GM12801 (cell line): ENCODE measurements around the gene SORL1.

Experiments used
- TF ChIP-seq, protein P1 (sequence below): IDR thresholded peaks from one replicate; pipeline ENCODE4 v1.5.1; 2011; ENCODE audit warnings: control low read depth; ENCODE audit not compliant: insufficient read length; ENCODE audit errors: extremely low read depth

SORL1 gene

DNA sequence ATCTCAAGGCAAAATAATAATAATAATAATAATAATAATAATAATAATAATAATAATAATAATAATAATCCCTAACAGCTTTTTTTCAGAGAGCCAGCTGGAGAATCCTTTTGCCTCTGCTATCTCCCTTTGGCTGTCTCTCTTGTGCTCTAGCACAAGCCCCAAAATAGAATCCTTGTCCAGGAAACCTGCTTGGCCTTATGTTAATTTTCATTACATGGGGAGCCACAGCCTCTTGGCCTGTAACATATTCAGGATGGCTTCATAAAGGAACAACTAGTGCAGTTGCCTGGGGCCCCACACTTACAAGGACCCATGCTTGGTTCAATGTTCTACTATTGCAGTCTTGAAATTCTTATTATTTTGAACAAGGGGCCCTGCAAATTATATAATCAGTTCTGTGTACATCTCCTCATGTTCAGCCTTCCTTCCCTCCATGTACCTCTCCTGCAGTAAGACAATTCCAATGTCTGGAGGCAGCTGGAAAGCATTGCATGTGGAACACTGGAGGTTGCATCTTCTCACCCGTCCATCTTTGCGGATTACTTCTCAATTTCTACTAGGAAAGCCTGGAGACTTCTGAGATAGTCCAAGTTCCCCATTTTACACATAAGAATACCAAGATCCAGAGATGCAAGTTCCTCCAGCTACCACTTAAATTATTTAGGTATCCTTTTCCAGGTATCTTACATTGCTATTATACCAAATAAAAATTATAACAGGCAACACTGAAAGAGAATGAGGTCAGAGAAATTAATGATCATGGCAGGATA, 37.8 kb upstream of the SORL1 start:
- TF ChIP-seq, protein P1, sequence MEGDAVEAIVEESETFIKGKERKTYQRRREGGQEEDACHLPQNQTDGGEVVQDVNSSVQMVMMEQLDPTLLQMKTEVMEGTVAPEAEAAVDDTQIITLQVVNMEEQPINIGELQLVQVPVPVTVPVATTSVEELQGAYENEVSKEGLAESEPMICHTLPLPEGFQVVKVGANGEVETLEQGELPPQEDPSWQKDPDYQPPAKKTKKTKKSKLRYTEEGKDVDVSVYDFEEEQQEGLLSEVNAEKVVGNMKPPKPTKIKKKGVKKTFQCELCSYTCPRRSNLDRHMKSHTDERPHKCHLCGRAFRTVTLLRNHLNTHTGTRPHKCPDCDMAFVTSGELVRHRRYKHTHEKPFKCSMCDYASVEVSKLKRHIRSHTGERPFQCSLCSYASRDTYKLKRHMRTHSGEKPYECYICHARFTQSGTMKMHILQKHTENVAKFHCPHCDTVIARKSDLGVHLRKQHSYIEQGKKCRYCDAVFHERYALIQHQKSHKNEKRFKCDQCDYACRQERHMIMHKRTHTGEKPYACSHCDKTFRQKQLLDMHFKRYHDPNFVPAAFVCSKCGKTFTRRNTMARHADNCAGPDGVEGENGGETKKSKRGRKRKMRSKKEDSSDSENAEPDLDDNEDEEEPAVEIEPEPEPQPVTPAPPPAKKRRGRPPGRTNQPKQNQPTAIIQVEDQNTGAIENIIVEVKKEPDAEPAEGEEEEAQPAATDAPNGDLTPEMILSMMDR, result no peak

DNA sequence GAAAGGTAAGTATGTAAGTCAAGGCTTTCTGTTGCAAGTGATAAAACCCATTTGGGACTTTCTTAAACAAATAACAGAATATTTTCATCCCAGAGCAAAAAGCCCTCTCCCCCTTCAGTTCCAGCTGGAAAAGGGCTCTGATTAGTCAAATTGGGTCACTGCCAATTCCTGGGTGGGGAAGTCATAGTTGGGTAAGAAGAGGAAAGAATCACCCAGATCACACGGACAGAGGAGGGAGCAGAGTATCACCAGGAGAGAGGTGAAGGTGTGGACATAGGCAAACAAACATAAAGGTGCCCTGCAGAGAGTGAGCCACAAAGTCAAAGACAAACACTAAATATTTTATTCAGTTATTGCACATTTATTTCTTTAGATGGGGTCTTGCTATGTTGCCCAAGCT, 36.3 kb upstream of the SORL1 start:
- TF ChIP-seq, protein P1, result no peak

DNA sequence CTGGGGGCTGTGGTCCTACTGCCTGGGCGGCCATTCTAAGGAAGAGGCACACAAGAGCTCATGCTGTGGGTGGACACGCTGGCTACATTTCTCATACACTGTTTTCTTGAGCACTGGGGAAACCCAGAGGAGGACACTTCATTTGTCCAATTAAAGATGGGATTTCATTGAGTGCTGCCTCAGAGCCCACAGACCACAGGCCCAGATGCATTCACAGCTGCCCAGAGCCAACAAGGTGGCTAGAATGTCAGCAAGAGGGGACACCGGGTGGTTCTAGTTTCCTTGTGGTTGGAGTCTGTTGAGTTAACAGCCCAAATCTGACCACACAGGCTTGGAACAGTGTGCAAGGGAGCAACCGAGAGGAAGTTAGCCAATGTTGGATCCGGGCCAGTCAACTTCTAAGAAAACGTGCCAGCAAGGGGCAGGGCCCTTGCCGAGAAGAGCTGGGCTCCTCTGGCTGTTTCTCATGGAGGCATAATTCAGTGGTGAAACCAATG, 35.0 kb upstream of the SORL1 start:
- TF ChIP-seq, protein P1, result no peak

DNA sequence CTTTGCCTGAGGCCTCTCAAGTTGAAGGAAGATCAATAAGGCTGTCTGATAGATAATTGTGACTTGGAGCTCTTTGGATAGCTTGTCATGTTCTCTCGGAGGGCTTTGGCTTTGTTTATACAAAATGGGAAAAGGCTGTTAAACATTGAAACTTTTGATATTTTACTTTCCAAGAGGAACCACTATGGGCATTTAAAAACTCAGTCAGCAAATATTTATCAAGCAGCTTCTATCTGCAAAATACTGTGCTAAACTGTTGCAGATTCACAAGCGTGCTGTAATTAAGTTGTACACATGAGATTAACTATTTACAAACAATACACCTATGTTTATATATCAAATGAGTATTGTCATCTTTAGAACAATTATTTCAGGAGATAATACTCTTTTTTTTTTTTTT, 34.5 kb upstream of the SORL1 start:
- TF ChIP-seq, protein P1, result no peak

DNA sequence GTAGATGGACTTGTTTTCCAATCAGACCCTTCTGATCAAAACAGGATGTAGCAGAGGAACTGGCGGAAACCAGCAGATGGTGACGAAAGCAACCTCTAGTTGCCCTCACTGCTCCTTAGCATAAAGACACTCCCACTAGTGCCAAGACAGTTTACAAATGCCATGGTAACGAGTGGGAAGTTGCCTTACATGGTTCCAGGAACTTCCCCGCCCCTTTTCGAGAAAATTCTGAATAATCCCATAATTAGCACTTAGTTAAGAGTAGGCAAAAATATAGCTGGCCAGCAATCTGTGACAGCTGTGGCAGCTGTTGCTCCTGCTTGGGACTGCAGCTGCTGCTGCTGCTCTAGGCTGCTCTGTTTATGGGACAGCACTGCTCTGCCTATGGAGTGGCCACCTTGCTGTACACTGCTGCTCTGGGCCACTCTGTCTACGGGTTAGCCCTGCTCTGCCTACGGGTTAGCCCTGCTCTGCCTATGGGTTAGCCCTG, 33.4 kb upstream of the SORL1 start:
- TF ChIP-seq, protein P1, result no peak

DNA sequence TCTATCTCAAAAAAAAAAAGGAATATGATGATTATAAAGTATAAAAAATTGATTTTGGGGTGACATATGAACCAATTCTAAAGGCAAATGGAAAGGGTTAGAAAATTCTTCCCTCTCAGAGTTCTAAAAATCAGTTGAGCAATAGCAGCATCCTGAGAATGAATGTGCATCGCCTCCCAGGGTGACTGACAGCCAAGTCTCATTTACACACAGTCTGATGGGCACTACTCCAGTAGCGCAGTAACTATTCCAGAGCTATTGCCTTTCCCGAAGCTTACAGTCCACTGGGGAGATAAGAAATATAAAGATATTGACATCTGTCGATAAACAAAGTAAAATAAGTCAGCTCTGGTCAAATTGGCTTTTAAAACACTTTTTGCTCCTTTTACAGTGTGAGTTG, 32.3 kb upstream of the SORL1 start:
- TF ChIP-seq, protein P1, result no peak

DNA sequence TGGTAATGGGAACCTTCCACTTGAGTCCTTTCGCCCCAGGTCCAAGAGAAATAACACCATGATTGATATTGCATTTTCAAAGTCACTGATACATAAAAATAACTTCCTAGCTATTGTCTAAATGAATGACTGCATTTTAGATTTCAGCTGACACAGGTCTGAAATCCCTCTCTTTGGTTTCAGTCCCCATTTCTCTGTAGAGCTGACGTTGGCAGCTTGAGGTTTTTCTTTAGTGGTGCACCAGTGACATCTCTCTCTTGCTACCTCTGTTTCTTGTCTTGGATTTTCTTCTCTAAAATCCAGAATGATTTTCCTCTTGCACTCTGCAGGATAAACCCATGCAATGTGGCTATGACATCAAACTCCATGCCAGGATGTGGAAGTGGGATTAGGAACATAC, 31.7 kb upstream of the SORL1 start:
- TF ChIP-seq, protein P1, result no peak
